WTC11 (cell line): ENCODE measurements around the gene RMND5B. TPM values are rescaled to one million over a fixed set of nuclear protein-coding genes. Genes with fewer than 3 reads are reported as not detected.

Source experiments
- ATAC-seq: fragments of 200-7000 bp; cut with Tn5 transposase; 2 replicates; pipeline ENCODE4 v1.10.0; 2021; ENCODE audit warnings: mild to moderate bottlenecking, moderate library complexity
- CTCF ChIA-PET: fragments of 300-600 bp; sonication (Branson Sonifier 250); formaldehyde crosslinking; loops from one replicate; lab custom pipeline; 2021; ENCODE audit warnings: antibody characterized with exemption; lab: Charles Lee
- POLR2A ChIA-PET: fragments of 350-600 bp; sonication (Branson Sonifier 250); formaldehyde crosslinking; loops from one replicate; lab custom pipeline; 2021; ENCODE audit warnings: antibody characterized with exemption; lab: Charles Lee
- DNase-seq: peaks from one replicate; pipeline ENCODE4 v3.0.0; 2021; ENCODE audit warnings: low spot score
- H3K27ac Mint-ChIP-seq: 2 replicates; pipeline ENCODE4 v1.8.0; 2021; ENCODE audit warnings: mixed read lengths
- H3K27me3 Mint-ChIP-seq: 2 replicates; pipeline ENCODE4 v1.8.0; 2021; ENCODE audit warnings: low read depth, mild to moderate bottlenecking, moderate library complexity, mixed read lengths
- H3K36me3 Mint-ChIP-seq: 2 replicates; pipeline ENCODE4 v1.8.0; 2021; ENCODE audit warnings: mixed read lengths
- H3K4me1 Mint-ChIP-seq: 2 replicates; pipeline ENCODE4 v1.8.0; 2022; ENCODE audit warnings: mixed read lengths
- H3K4me3 Mint-ChIP-seq: 2 replicates; pipeline ENCODE4 v1.8.0; 2021; ENCODE audit warnings: mild to moderate bottlenecking, moderate library complexity, mixed read lengths
- H3K9me3 Mint-ChIP-seq: 2 replicates; pipeline ENCODE4 v1.8.0; 2021; ENCODE audit warnings: mixed read lengths
- EMX1 ChIP-seq: fragments of 250-450 bp; sonication (Bioruptor Pico); IDR thresholded peaks from 2 replicates; pipeline ENCODE4 v1.8.0; 2021; ENCODE audit warnings: mild to moderate bottlenecking
- ERG ChIP-seq: fragments of 250-450 bp; sonication (Bioruptor Pico); IDR thresholded peaks from 2 replicates; pipeline ENCODE4 v1.8.0; 2021; ENCODE audit warnings: mild to moderate bottlenecking
- FOXP1 ChIP-seq: sonication (generic); formaldehyde crosslinking; IDR thresholded peaks from 2 replicates; pipeline ENCODE4 v1.8.0; 2022; ENCODE audit warnings: missing genetic modification reagents, mild to moderate bottlenecking, moderate library complexity, borderline replicate concordance
- GTF2I ChIP-seq: fragments of 250-450 bp; sonication (Bioruptor Pico); conservative IDR thresholded peaks from 2 replicates; pipeline ENCODE4 v1.4.0; 2021; ENCODE audit warnings: mild to moderate bottlenecking
- MLX ChIP-seq: sonication (generic); formaldehyde crosslinking; IDR thresholded peaks from 2 replicates; pipeline ENCODE4 v1.8.1; 2023; ENCODE audit warnings: mild to moderate bottlenecking, missing genetic modification reagents, moderate library complexity
- MXD4 ChIP-seq: fragments of 250-450 bp; sonication (Bioruptor Pico); IDR thresholded peaks from 2 replicates; pipeline ENCODE4 v1.8.0; 2021; ENCODE audit warnings: mild to moderate bottlenecking, moderate library complexity, borderline replicate concordance
- NFE2L1 ChIP-seq: sonication (generic); formaldehyde crosslinking; IDR thresholded peaks from 2 replicates; pipeline ENCODE4 v1.8.1; 2023; ENCODE audit warnings: missing genetic modification reagents
- NR1H2 ChIP-seq: sonication (generic); formaldehyde crosslinking; IDR thresholded peaks from 2 replicates; pipeline ENCODE4 v1.9.0; 2021; ENCODE audit warnings: mild to moderate bottlenecking, moderate library complexity, missing genetic modification reagents
- RELA ChIP-seq: sonication (generic); formaldehyde crosslinking; IDR thresholded peaks from 2 replicates; pipeline ENCODE4 v1.8.1; 2022; ENCODE audit warnings: missing genetic modification reagents, mild to moderate bottlenecking, borderline replicate concordance
- ZNF138 ChIP-seq: sonication (generic); formaldehyde crosslinking; conservative IDR thresholded peaks from 2 replicates; pipeline ENCODE4 v1.8.1; 2022; ENCODE audit warnings: mild to moderate bottlenecking, moderate library complexity, missing genetic modification reagents
- ZNF219 ChIP-seq: sonication (generic); formaldehyde crosslinking; IDR thresholded peaks from 2 replicates; pipeline ENCODE4 v1.8.0; 2023; ENCODE audit warnings: missing genetic modification reagents, mild to moderate bottlenecking, borderline replicate concordance
- ZNF532 ChIP-seq: fragments of 250-450 bp; sonication (Bioruptor Pico); IDR thresholded peaks from 2 replicates; pipeline ENCODE4 v1.9.0; 2021; ENCODE audit warnings: mild to moderate bottlenecking, borderline replicate concordance
- total RNA-seq: library from RNA; stranded (reverse); gene quantifications from 3 replicates; pipeline ENCODE4 v1.2.3, GENCODE V29; 2021
- TF ChIP-seq, protein P1 (sequence below): sonication (generic); formaldehyde crosslinking; IDR thresholded peaks from 2 replicates; pipeline ENCODE4 v1.8.0; 2022; ENCODE audit warnings: mild to moderate bottlenecking, missing genetic modification reagents
- TF ChIP-seq, protein P2 (sequence below): sonication (generic); formaldehyde crosslinking; IDR thresholded peaks from 2 replicates; pipeline ENCODE4 v1.8.1; 2022; ENCODE audit warnings: missing genetic modification reagents, borderline replicate concordance

The RMND5B gene
- total RNA-seq, 1 experiment from 2014 or later: 93.3 TPM

- TF ChIP-seq MLX (CRISPR knock-in tag): no peak
- TF ChIP-seq, protein P1, sequence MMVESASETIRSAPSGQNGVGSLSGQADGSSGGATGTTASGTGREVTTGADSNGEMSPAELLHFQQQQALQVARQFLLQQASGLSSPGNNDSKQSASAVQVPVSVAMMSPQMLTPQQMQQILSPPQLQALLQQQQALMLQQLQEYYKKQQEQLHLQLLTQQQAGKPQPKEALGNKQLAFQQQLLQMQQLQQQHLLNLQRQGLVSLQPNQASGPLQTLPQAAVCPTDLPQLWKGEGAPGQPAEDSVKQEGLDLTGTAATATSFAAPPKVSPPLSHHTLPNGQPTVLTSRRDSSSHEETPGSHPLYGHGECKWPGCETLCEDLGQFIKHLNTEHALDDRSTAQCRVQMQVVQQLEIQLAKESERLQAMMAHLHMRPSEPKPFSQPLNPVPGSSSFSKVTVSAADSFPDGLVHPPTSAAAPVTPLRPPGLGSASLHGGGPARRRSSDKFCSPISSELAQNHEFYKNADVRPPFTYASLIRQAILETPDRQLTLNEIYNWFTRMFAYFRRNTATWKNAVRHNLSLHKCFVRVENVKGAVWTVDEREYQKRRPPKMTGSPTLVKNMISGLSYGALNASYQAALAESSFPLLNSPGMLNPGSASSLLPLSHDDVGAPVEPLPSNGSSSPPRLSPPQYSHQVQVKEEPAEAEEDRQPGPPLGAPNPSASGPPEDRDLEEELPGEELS: 0 out of 2 replicates have a peak, but pooled peaks have one; percentile 40
Measured at GRCh38 chr5:178120607-178121357, 10.0 kb upstream of the RMND5B start (continued).

- TF ChIP-seq, protein P2, sequence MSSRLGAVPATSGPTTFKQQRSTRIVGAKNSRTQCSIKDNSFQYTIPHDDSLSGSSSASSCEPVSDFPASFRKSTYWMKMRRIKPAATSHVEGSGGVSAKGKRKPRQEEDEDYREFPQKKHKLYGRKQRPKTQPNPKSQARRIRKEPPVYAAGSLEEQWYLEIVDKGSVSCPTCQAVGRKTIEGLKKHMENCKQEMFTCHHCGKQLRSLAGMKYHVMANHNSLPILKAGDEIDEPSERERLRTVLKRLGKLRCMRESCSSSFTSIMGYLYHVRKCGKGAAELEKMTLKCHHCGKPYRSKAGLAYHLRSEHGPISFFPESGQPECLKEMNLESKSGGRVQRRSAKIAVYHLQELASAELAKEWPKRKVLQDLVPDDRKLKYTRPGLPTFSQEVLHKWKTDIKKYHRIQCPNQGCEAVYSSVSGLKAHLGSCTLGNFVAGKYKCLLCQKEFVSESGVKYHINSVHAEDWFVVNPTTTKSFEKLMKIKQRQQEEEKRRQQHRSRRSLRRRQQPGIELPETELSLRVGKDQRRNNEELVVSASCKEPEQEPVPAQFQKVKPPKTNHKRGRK (CRISPR knock-in tag): no peak
- TF ChIP-seq RELA: peak; percentile 50; the same call in 1 of the 2 replicates
- TF ChIP-seq, all 79 proteins: peak for 1
- no peak overlapping the region; the same call in 1 of the 2 replicates for H3K27ac Mint-ChIP-seq
- DNase-seq: no peak
- CTCF ChIA-PET: interaction anchor here (0.6 to 8.9 kb wide), 27 partner anchors 8 to 96 kb away, joined by 3 to 138 read pairs (median 5); partner anchors contain the start of genes NHP2 and RMND5B
- POLR2A ChIA-PET: interaction anchor here (1.0 to 1.4 kb wide), 3 partner anchors 21 to 83 kb away, joined by 3 to 5 read pairs (median 5); partner anchors contain the start of genes HNRNPAB and NHP2
- H3K9me3 Mint-ChIP-seq: no peaks in the 10 kb centered on the region
- H3K36me3 Mint-ChIP-seq: peaks cover 11% of the 10 kb centered on the region
- ATAC-seq: no peak
- peaks cover 63% of the 10 kb centered on the region for H3K4me1 Mint-ChIP-seq
- H3K27me3 Mint-ChIP-seq: no peaks in the 10 kb centered on the region
- H3K4me3 Mint-ChIP-seq: no peak overlapping the region
Measured at GRCh38 chr5:178121391-178122276, 9.2 kb upstream of the RMND5B start.

- POLR2A ChIA-PET: interaction anchor here (1.0 to 1.3 kb wide), 2 partner anchors 9 to 45 kb away, joined by 3 to 4 read pairs; partner anchors contain the start of gene RMND5B
- DNase-seq: no peak
- peaks cover 11% of the 10 kb centered on the region for H3K36me3 Mint-ChIP-seq
- CTCF ChIA-PET: interaction anchor here (0.7 to 8.9 kb wide), 5 partner anchors 10 to 58 kb away, joined by 3 to 138 read pairs (median 21); partner anchors contain the start of gene RMND5B
- TF ChIP-seq ZNF138 (no peak), NR1H2 (CRISPR knock-in tag) (no peak), ZNF219 (CRISPR knock-in tag) (no peak), ERG (CRISPR knock-in tag) (no peak), EMX1 (CRISPR knock-in tag) (no peak), GTF2I (CRISPR knock-in tag) (no peak), FOXP1 (CRISPR knock-in tag) (no peak), ZNF532 (CRISPR knock-in tag) (no peak), MXD4 (CRISPR knock-in tag) (no peak), NFE2L1 (CRISPR knock-in tag) (no peak)
- TF ChIP-seq, protein P1: no peak
- peaks cover 63% of the 10 kb centered on the region for H3K4me1 Mint-ChIP-seq
- no peaks in the 10 kb centered on the region for H3K9me3 Mint-ChIP-seq
- no peak overlapping the region for H3K27ac Mint-ChIP-seq
- no peak overlapping the region for H3K4me3 Mint-ChIP-seq
- ATAC-seq: no peak
- no peaks in the 10 kb centered on the region for H3K27me3 Mint-ChIP-seq
Measured at GRCh38 chr5:178122346-178122745, 8.5 kb upstream of the RMND5B start.
